Hepatocyte (in vitro differentiated cells): ENCODE results near the gene CNTNAP2.

ENCODE experiments used
- EZH2 ChIP-seq: fragments of 200-600 bp; sonication (generic); IDR thresholded peaks from 2 replicates; pipeline ENCODE4 v1.6.1; 2016; ENCODE audit warnings: antibody characterized with exemption, mild to moderate bottlenecking, borderline replicate concordance
- EZH2phosphoT487 ChIP-seq: fragments of 200-600 bp; sonication (generic); IDR thresholded peaks from one replicate; pipeline ENCODE4 v1.6.1; 2018; ENCODE audit warnings: antibody characterized with exemption, mild to moderate bottlenecking, low read depth, moderate library complexity; ENCODE audit not compliant: unreplicated experiment, severe bottlenecking
- TF ChIP-seq, protein P1 (sequence below): fragments of 200-600 bp; sonication (generic); IDR thresholded peaks from 2 replicates; pipeline ENCODE4 v1.5.1; 2016; ENCODE audit warnings: antibody characterized with exemption, mild to moderate bottlenecking; ENCODE audit not compliant: poor library complexity

DNA sequence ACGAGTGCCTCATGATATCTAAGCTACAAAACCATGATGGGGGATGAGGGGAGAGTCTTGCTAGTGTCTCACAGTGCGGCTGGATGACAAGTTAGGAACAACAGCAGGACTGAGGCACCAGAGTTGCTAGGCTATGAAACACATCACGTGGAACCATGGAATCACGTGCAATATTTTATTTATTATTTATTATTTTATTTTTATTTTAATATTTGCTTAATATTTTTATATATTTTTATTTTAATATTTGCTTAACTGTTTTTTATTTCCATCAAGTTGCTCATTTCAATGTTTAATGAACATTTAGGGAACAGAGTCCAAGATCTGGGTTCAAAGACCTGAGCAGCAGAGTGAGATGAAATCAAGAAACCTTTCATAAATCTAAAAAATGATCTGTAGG, 614.6 kb downstream of the CNTNAP2 start:
- TF ChIP-seq, protein P1, sequence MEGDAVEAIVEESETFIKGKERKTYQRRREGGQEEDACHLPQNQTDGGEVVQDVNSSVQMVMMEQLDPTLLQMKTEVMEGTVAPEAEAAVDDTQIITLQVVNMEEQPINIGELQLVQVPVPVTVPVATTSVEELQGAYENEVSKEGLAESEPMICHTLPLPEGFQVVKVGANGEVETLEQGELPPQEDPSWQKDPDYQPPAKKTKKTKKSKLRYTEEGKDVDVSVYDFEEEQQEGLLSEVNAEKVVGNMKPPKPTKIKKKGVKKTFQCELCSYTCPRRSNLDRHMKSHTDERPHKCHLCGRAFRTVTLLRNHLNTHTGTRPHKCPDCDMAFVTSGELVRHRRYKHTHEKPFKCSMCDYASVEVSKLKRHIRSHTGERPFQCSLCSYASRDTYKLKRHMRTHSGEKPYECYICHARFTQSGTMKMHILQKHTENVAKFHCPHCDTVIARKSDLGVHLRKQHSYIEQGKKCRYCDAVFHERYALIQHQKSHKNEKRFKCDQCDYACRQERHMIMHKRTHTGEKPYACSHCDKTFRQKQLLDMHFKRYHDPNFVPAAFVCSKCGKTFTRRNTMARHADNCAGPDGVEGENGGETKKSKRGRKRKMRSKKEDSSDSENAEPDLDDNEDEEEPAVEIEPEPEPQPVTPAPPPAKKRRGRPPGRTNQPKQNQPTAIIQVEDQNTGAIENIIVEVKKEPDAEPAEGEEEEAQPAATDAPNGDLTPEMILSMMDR = no peak
- no peak for TF ChIP-seq EZH2
- TF ChIP-seq EZH2phosphoT487 = no peak
